IMR-90 (cell line): ENCODE data around the gene PHF21B. TPM values are rescaled to one million over a fixed set of nuclear protein-coding genes. Genes with fewer than 3 reads are reported as not detected.

Source experiments
- ATAC-seq: fragments of 200-7000 bp; cut with Tn5 transposase; 2 replicates; pipeline ENCODE4 v1.9.1; 2020; ENCODE audit warnings: low read depth, mild to moderate bottlenecking, moderate library complexity
- BruUV-seq: library from RNA; stranded (reverse); fragments of 400-500 nt; replicated peaks from 2 replicates; lab custom pipeline; 2021; lab: Mats Ljungman, UMichigan
- CTCF ChIA-PET: fragments of 300-600 bp; formaldehyde crosslinking; extraction: SDS; loops from one replicate; lab custom pipeline; 2021; ENCODE audit warnings: antibody characterized with exemption; lab: Yijun Ruan, JAX
- POLR2A ChIA-PET: fragments of 300-600 bp; sonication (Branson Sonifier 250); formaldehyde crosslinking; loops from one replicate; lab custom pipeline; 2022; ENCODE audit warnings: antibody characterized with exemption; ENCODE audit not compliant: unreplicated experiment; lab: Charles Lee
- DNase-seq: peaks from one replicate; pipeline ENCODE4 v3.0.0; 2013
- H2AFZ ChIP-seq: replicated peaks from 2 replicates; pipeline ENCODE3; 2013; ENCODE audit warnings: low read length, mild to moderate bottlenecking; ENCODE audit not compliant: poor library complexity
- H2AK5ac ChIP-seq: 2 replicates; pipeline ENCODE4 v1.6.1; 2013; ENCODE audit warnings: low read depth, low read length, inconsistent platforms
- H2AK9ac ChIP-seq: replicated peaks from 2 replicates; pipeline ENCODE3; 2013; ENCODE audit warnings: mild to moderate bottlenecking, low read depth, low read length, moderate library complexity; ENCODE audit not compliant: poor library complexity
- H2BK120ac ChIP-seq: 2 replicates; pipeline ENCODE4 v1.6.1; 2013; ENCODE audit warnings: low read depth, low read length, inconsistent platforms
- H2BK15ac ChIP-seq: 3 replicates; pipeline ENCODE4 v1.6.1; 2013; ENCODE audit warnings: low read depth, low read length, inconsistent platforms
- H2BK20ac ChIP-seq: 2 replicates; pipeline ENCODE4 v1.6.1; 2013; ENCODE audit warnings: low read depth, mild to moderate bottlenecking, inconsistent platforms, low read length, moderate library complexity
- H2BK5ac ChIP-seq: 2 replicates; pipeline ENCODE4 v1.6.1; 2013; ENCODE audit warnings: mild to moderate bottlenecking, low read depth, low read length, inconsistent platforms; ENCODE audit not compliant: poor library complexity, severe bottlenecking
- H3K14ac ChIP-seq: replicated peaks from 2 replicates; pipeline ENCODE4 v1.6.1; 2013; ENCODE audit warnings: low read depth, low read length, inconsistent platforms
- H3K18ac ChIP-seq: 2 replicates; pipeline ENCODE4 v1.6.1; 2013; ENCODE audit warnings: low read depth, low read length, control low read depth
- H3K23ac ChIP-seq: 2 replicates; pipeline ENCODE4 v1.6.1; 2013; ENCODE audit warnings: low read depth, low read length, inconsistent platforms
- H3K27ac ChIP-seq: 2 replicates; pipeline ENCODE4 v1.5.1; 2013; ENCODE audit warnings: mild to moderate bottlenecking, control low read depth, low read length; ENCODE audit not compliant: insufficient read depth
- H3K27me3 ChIP-seq: 2 replicates; pipeline ENCODE4 v1.6.1; 2013; ENCODE audit warnings: low read length; ENCODE audit not compliant: control insufficient read depth, insufficient read depth
- H3K36me3 ChIP-seq: 2 replicates; pipeline ENCODE4 v1.6.1; 2013; ENCODE audit warnings: low read length, mixed read lengths; ENCODE audit not compliant: control insufficient read depth, insufficient read depth
- H3K4ac ChIP-seq: 2 replicates; pipeline ENCODE4 v1.6.1; 2013; ENCODE audit warnings: low read depth, low read length, inconsistent platforms
- H3K4me1 ChIP-seq: 2 replicates; pipeline ENCODE4 v1.6.1; 2013; ENCODE audit warnings: low read length, mixed read lengths; ENCODE audit not compliant: control insufficient read depth, insufficient read depth
- H3K4me2 ChIP-seq: 2 replicates; pipeline ENCODE4 v1.6.1; 2013; ENCODE audit warnings: low read depth, mild to moderate bottlenecking, control low read depth, low read length, moderate library complexity
- H3K4me3 ChIP-seq: 2 replicates; pipeline ENCODE4 v1.5.1; 2013; ENCODE audit warnings: low read depth, mild to moderate bottlenecking, control low read depth, low read length, moderate library complexity; ENCODE audit not compliant: insufficient read depth
- H3K56ac ChIP-seq: 2 replicates; pipeline ENCODE4 v1.6.1; 2013; ENCODE audit warnings: low read length, inconsistent platforms; ENCODE audit not compliant: insufficient read depth; ENCODE audit errors: extremely low read depth
- H3K79me1 ChIP-seq, 2 experiments: 2 replicates each; pipeline ENCODE4 v1.6.1; 2013; ENCODE audit warnings: low read length in 2 of 2, inconsistent platforms in 1 of 2, low read depth in 1 of 2
- H3K9ac ChIP-seq: 2 replicates; pipeline ENCODE4 v1.6.1; 2013; ENCODE audit warnings: low read depth, low read length, control low read depth
- H3K9me1 ChIP-seq: 2 replicates; pipeline ENCODE4 v1.6.1; 2013; ENCODE audit warnings: low read length, inconsistent platforms; ENCODE audit not compliant: insufficient read depth
- H3K9me3 ChIP-seq: 2 replicates; pipeline ENCODE4 v1.6.1; 2013; ENCODE audit warnings: low read length; ENCODE audit not compliant: control insufficient read depth, insufficient read depth
- H4K20me1 ChIP-seq: 2 replicates; pipeline ENCODE4 v1.6.1; 2013; ENCODE audit warnings: low read length, inconsistent platforms; ENCODE audit not compliant: insufficient read depth
- H4K5ac ChIP-seq: 2 replicates; pipeline ENCODE4 v1.6.1; 2013; ENCODE audit warnings: mild to moderate bottlenecking, low read depth, low read length, control low read depth
- H4K8ac ChIP-seq, 2 experiments: 2 replicates each; pipeline ENCODE4 v1.6.1; 2013; ENCODE audit warnings: low read depth in 2 of 2, low read length in 2 of 2, control low read depth in 1 of 2, inconsistent platforms in 1 of 2
- H4K91ac ChIP-seq: 2 replicates; pipeline ENCODE4 v1.6.1; 2013; ENCODE audit warnings: low read depth, low read length, inconsistent platforms; ENCODE audit not compliant: insufficient read depth
- CEBPB ChIP-seq: IDR thresholded peaks from 2 replicates; pipeline ENCODE4 v1.6.1; 2012; ENCODE audit warnings: low read depth, low read length, improper control_type of control experiment
- CHD1 ChIP-seq: IDR thresholded peaks from 2 replicates; pipeline ENCODE4 v1.6.1; 2012; ENCODE audit warnings: low read depth, low read length, improper control_type of control experiment
- FOS ChIP-seq: fragments of 150-350 bp; IDR thresholded peaks from 2 replicates; pipeline ENCODE4 v1.6.1; 2016; ENCODE audit warnings: low read depth, low read length
- MAZ ChIP-seq: IDR thresholded peaks from 2 replicates; pipeline ENCODE4 v1.6.1; 2012; ENCODE audit warnings: low read depth, mild to moderate bottlenecking, low read length, improper control_type of control experiment, moderate library complexity, borderline replicate concordance
- NFE2L2 ChIP-seq: fragments of 150-350 bp; IDR thresholded peaks from 2 replicates; pipeline ENCODE4 v1.6.1; 2016; ENCODE audit warnings: low read depth, mild to moderate bottlenecking, low read length
- POLR2A ChIP-seq: IDR thresholded peaks from 2 replicates; pipeline ENCODE4 v1.6.1; 2012; ENCODE audit warnings: mild to moderate bottlenecking, low read depth, low read length
- RAD21 ChIP-seq: IDR thresholded peaks from 2 replicates; pipeline ENCODE4 v1.6.1; 2012; ENCODE audit warnings: low read length, improper control_type of control experiment
- RCOR1 ChIP-seq: IDR thresholded peaks from 2 replicates; pipeline ENCODE4 v1.6.1; 2012; ENCODE audit warnings: mild to moderate bottlenecking, low read length, improper control_type of control experiment; ENCODE audit not compliant: insufficient replicate concordance
- RFX5 ChIP-seq: IDR thresholded peaks from 2 replicates; pipeline ENCODE4 v1.8.0; 2012; ENCODE audit warnings: low read depth, mild to moderate bottlenecking, low read length, moderate library complexity
- WGBS, 2 experiments: methylation state at CpG; one replicate each; pipeline versions ENCODE4 v1.1.5 to v1.1.7; 2013; ENCODE audit warnings: missing lambda C conversion rate in 2 of 2; ENCODE audit not compliant: insufficient read length in 1 of 2; ENCODE audit errors: extremely low coverage in 2 of 2; 5-methylcytosine and 5-hydroxymethylcytosine counted together
- dilution Hi-C: fragments of 300-500 bp; cut with HindIII; formaldehyde crosslinking; loops from one replicate; pipeline ENCODE4 v1.14.3; 2018; ENCODE audit warnings: low sequenced_read_pairs; ENCODE audit not compliant: unreplicated experiment
- in situ Hi-C: fragments of 300-500 bp; cut with MboI; formaldehyde crosslinking; loops from 3 replicates; pipeline ENCODE4 v1.14.3; 2019; ENCODE audit warnings: low sequenced_read_pairs, inconsistent platforms, mixed read lengths
- intact Hi-C: fragments of 100-400 bp; cut with micrococcal nuclease; formaldehyde crosslinking; loops from 2 replicates; pipeline ENCODE4 v1.10.0; 2022
- polyA plus RNA-seq, 3 experiments: library from polyadenylated mRNA; depleted of rRNA; stranded (reverse); fragments of >200 nt; gene quantifications; 2 replicates each; pipeline ENCODE4 v1.2.3, GENCODE V29; 2012; ENCODE audit warnings: low replicate concordance in 1 of 3
- total RNA-seq: library from RNA; depleted of rRNA; stranded (reverse); fragments of >200 nt; gene quantifications from 2 replicates; pipeline ENCODE4 v1.2.3, GENCODE V29; 2012
- TF ChIP-seq, protein P1 (sequence below): fragments of 150-350 bp; IDR thresholded peaks from 2 replicates; pipeline ENCODE4 v1.6.1; 2017; ENCODE audit warnings: mild to moderate bottlenecking, antibody characterized with exemption, low read length, low read depth

Gene PHF21B
- total and polyA plus RNA-seq, 2 of the 4 experiments (the other 2 are of a cell fraction), result 0.02 TPM; not detected in 1

DNA sequence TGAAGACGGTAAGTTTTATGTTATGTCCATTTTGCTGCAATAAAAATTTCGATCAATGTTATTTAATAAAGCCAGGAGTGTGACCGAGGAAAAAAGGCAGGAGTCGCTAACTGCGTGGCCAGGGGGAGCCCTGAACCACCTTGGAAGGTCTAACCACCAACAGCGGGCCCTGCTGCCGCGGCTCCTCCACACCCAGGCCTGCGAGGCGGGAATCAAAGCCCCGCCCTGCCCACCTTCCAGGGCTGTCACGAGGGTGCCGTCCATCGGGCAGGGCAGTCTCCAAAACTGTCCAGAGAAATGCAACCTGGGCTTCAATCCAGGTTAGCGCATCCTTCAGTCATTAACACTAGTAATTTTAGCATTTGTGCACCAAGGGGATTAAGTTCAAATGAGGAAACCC lies 19.0 kb downstream of the PHF21B start:
- BruUV-seq, result no TSS peak
- no peaks in the 10 kb centered on the region for H3K79me1 ChIP-seq
- no peak overlapping the region for H3K4me2 ChIP-seq
- dilution Hi-C loops, result no loop called here
- no peak for TF ChIP-seq RFX5
- no peak for TF ChIP-seq CHD1
- no peak for TF ChIP-seq RCOR1
- no peak for TF ChIP-seq POLR2A
- TF ChIP-seq RAD21, result no peak
- TF ChIP-seq FOS, result no peak
- TF ChIP-seq MAZ, result no peak
- TF ChIP-seq CEBPB, result no peak
- no peak for TF ChIP-seq NFE2L2
- TF ChIP-seq, protein P1, sequence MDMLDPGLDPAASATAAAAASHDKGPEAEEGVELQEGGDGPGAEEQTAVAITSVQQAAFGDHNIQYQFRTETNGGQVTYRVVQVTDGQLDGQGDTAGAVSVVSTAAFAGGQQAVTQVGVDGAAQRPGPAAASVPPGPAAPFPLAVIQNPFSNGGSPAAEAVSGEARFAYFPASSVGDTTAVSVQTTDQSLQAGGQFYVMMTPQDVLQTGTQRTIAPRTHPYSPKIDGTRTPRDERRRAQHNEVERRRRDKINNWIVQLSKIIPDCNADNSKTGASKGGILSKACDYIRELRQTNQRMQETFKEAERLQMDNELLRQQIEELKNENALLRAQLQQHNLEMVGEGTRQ, result no peak
- no peak overlapping the region for H2BK5ac ChIP-seq
- in situ Hi-C loops, result loop anchor here (25.0 kb wide), 1 partner anchor 571 kb away; no protein-coding TSS in a partner anchor
- H3K14ac ChIP-seq, result no peak overlapping the region
- peaks cover 2% of the 10 kb centered on the region for H3K9me3 ChIP-seq
- H2AK5ac ChIP-seq, result no peak overlapping the region
- intact Hi-C loops, result no loop called here
- H3K4me3 ChIP-seq, result no peak overlapping the region
- no peak overlapping the region for H2AK9ac ChIP-seq
- WGBS, 2 experiments, result 79% methylated on average over 8 of the region's 15 CpGs; no CpG with 5 or more reads in 1 of the 2 experiments
- H4K5ac ChIP-seq, result no peak overlapping the region
- H3K9me1 ChIP-seq, result no peaks in the 10 kb centered on the region
- DNase-seq, result no peak
- no peak overlapping the region for H2AFZ ChIP-seq
- no peak overlapping the region for H4K8ac ChIP-seq
- H3K36me3 ChIP-seq, result no peaks in the 10 kb centered on the region
- H3K27me3 ChIP-seq, result peaks cover 38% of the 10 kb centered on the region
- no peak overlapping the region for H2BK20ac ChIP-seq
- POLR2A ChIA-PET, result no interaction called here
- H4K20me1 ChIP-seq, result no peaks in the 10 kb centered on the region
- no peak for ATAC-seq
- CTCF ChIA-PET, result no interaction called here
- H3K27ac ChIP-seq, result no peak overlapping the region
- no peak overlapping the region for H2BK15ac ChIP-seq
- H3K23ac ChIP-seq, result no peak overlapping the region
- no peak overlapping the region for H2BK120ac ChIP-seq
- no peak overlapping the region for H4K91ac ChIP-seq
- H3K4me1 ChIP-seq, result no peaks in the 10 kb centered on the region
- H3K9ac ChIP-seq, result no peak overlapping the region
- no peak overlapping the region for H3K4ac ChIP-seq
- no peak overlapping the region for H3K56ac ChIP-seq
- no peak overlapping the region for H3K18ac ChIP-seq
